Hepatocyte (in vitro differentiated cells): Measurements from ENCODE around the gene SERPINA4. TPM values are rescaled to one million over a fixed set of nuclear protein-coding genes. Genes with fewer than 3 reads are reported as not detected.

Experiments used
- DNase-seq: peaks from one replicate; pipeline ENCODE4 v3.0.0-alpha.2; 2016; ENCODE audit warnings: low spot score
- H2AFZ ChIP-seq: fragments of 200-600 bp; sonication (generic); 2 replicates; pipeline ENCODE4 v1.6.0; 2016; ENCODE audit warnings: antibody characterized with exemption, mild to moderate bottlenecking
- H3K27ac ChIP-seq: fragments of 200-600 bp; sonication (generic); 2 replicates; pipeline ENCODE4 v1.5.1; 2016; ENCODE audit warnings: mild to moderate bottlenecking
- H3K27me3 ChIP-seq: fragments of 200-600 bp; sonication (generic); 2 replicates; pipeline ENCODE4 v1.6.1; 2016
- H3K36me3 ChIP-seq: fragments of 200-600 bp; sonication (generic); replicated peaks from 2 replicates; pipeline ENCODE4 v1.5.1; 2016; ENCODE audit warnings: low read depth; ENCODE audit not compliant: insufficient read depth
- H3K4me1 ChIP-seq: fragments of 200-600 bp; sonication (generic); 2 replicates; pipeline ENCODE4 v1.5.1; 2016; ENCODE audit warnings: mild to moderate bottlenecking, moderate library complexity; ENCODE audit not compliant: insufficient read depth
- H3K4me2 ChIP-seq: fragments of 200-600 bp; sonication (generic); 2 replicates; pipeline ENCODE4 v1.6.0; 2016
- H3K4me3 ChIP-seq: fragments of 200-600 bp; sonication (generic); 2 replicates; pipeline ENCODE4 v1.5.1; 2016; ENCODE audit warnings: mild to moderate bottlenecking
- H3K79me2 ChIP-seq: fragments of 200-600 bp; sonication (generic); 2 replicates; pipeline ENCODE4 v1.6.0; 2017; ENCODE audit warnings: mild to moderate bottlenecking
- H3K9me2 ChIP-seq: fragments of 200-600 bp; sonication (generic); replicated peaks from 2 replicates; pipeline ENCODE4 v1.6.0; 2017; ENCODE audit warnings: mild to moderate bottlenecking; ENCODE audit not compliant: insufficient read depth
- H3K9me3 ChIP-seq: fragments of 200-600 bp; sonication (generic); 2 replicates; pipeline ENCODE4 v1.5.1; 2016; ENCODE audit warnings: low read depth, mild to moderate bottlenecking
- H4K20me1 ChIP-seq: fragments of 200-600 bp; sonication (generic); 2 replicates; pipeline ENCODE4 v1.6.0; 2016; ENCODE audit warnings: mild to moderate bottlenecking; ENCODE audit not compliant: insufficient read depth, poor library complexity, severe bottlenecking
- CTCF ChIP-seq: fragments of 200-600 bp; sonication (generic); IDR thresholded peaks from 2 replicates; pipeline ENCODE4 v1.5.1; 2016; ENCODE audit warnings: antibody characterized with exemption, mild to moderate bottlenecking; ENCODE audit not compliant: poor library complexity
- EZH2 ChIP-seq: fragments of 200-600 bp; sonication (generic); IDR thresholded peaks from 2 replicates; pipeline ENCODE4 v1.6.1; 2016; ENCODE audit warnings: antibody characterized with exemption, mild to moderate bottlenecking, borderline replicate concordance
- EZH2phosphoT487 ChIP-seq: fragments of 200-600 bp; sonication (generic); IDR thresholded peaks from one replicate; pipeline ENCODE4 v1.6.1; 2018; ENCODE audit warnings: antibody characterized with exemption, mild to moderate bottlenecking, low read depth, moderate library complexity; ENCODE audit not compliant: unreplicated experiment, severe bottlenecking
- WGBS: methylation state at CpG from one replicate; pipeline ENCODE4 v1.1.6; 2016; ENCODE audit warnings: low lambda C conversion rate; ENCODE audit errors: missing lambda C conversion rate; 5-methylcytosine and 5-hydroxymethylcytosine counted together
- polyA plus RNA-seq: library from polyadenylated mRNA; unstranded; fragments of >200 nt; fragmentation: Nextera tagmentation; extraction: Ambion mirVana; gene quantifications from 2 replicates; pipeline ENCODE4 v1.2.1, GENCODE V29; 2016
- total RNA-seq: library from RNA; depleted of rRNA; stranded (reverse); fragments of >200 nt; gene quantifications from 2 replicates; pipeline ENCODE4 v1.2.3, GENCODE V29; 2014

Gene SERPINA4
- total and polyA plus RNA-seq, 2 experiments from 2014 or later, result 27.8 to 35.2 TPM

- Histone ChIP-seq H3K4me2 (no peak overlapping the region), H2AFZ (no peak overlapping the region), H4K20me1 (no peaks in the 10 kb centered on the region), H3K79me2 (no peaks in the 10 kb centered on the region), H3K4me1 (no peaks in the 10 kb centered on the region), H3K9me2 (no peaks in the 10 kb centered on the region), H3K27me3 (no peaks in the 10 kb centered on the region), H3K4me3 (no peak overlapping the region), H3K9me3 (no peaks in the 10 kb centered on the region), H3K36me3 (no peaks in the 10 kb centered on the region), H3K27ac (no peak overlapping the region)
- WGBS, result 71% methylated on average over 6 of the region's 6 CpGs
- TF ChIP-seq EZH2phosphoT487 (no peak), EZH2 (no peak), CTCF (no peak)
- no peak for DNase-seq
Measured at GRCh38 chr14:94571950-94572349, 10.7 kb downstream of the SERPINA4 start.

GRCh38 chr14:94572637-94573303 lies 11.5 kb downstream of the SERPINA4 start:
- Histone ChIP-seq H3K9me3 (no peaks in the 10 kb centered on the region), H3K27ac (no peak overlapping the region), H4K20me1 (no peaks in the 10 kb centered on the region), H3K9me2 (no peaks in the 10 kb centered on the region), H3K79me2 (no peaks in the 10 kb centered on the region), H3K27me3 (no peaks in the 10 kb centered on the region), H3K4me3 (no peak overlapping the region), H3K36me3 (no peaks in the 10 kb centered on the region), H3K4me2 (no peak overlapping the region), H2AFZ (no peak overlapping the region), H3K4me1 (no peaks in the 10 kb centered on the region)
- DNase-seq, result no peak
- TF ChIP-seq EZH2phosphoT487 (no peak), EZH2 (no peak), CTCF (no peak)
- WGBS, result 55% methylated on average over 7 of the region's 7 CpGs

- Histone ChIP-seq H3K9me2 (no peaks in the 10 kb centered on the region), H3K4me1 (no peaks in the 10 kb centered on the region), H3K27ac (no peak overlapping the region), H3K4me3 (no peak overlapping the region), H3K36me3 (no peaks in the 10 kb centered on the region), H2AFZ (no peak overlapping the region), H4K20me1 (no peaks in the 10 kb centered on the region), H3K9me3 (no peaks in the 10 kb centered on the region), H3K79me2 (no peaks in the 10 kb centered on the region), H3K27me3 (no peaks in the 10 kb centered on the region), H3K4me2 (no peak overlapping the region)
- 84% methylated on average over 6 of the region's 6 CpGs for WGBS
- TF ChIP-seq EZH2phosphoT487, result no peak
- TF ChIP-seq EZH2, result no peak
- no peak for TF ChIP-seq CTCF
- no peak for DNase-seq
Measured at GRCh38 chr14:94573475-94574277, 12.4 kb downstream of the SERPINA4 start.
